Right lung (tissue), 5 donors: ENCODE results near the gene C19orf25. TPM values are rescaled to one million over a fixed set of nuclear protein-coding genes. Genes with fewer than 3 reads are reported as not detected.

Experiments used
- DNase-seq, 2 donors: peaks; one replicate each; pipeline ENCODE4 v3.0.0-alpha.2; 2013
- polyA plus RNA-seq, 5 donors: library from polyadenylated mRNA; unstranded; fragments of 120-200 nt; gene quantifications; one replicate each; pipeline versions ENCODE4 v1.2.1 to v1.2.3, GENCODE V29; 2013; ENCODE audit warnings: inconsistent platforms in 1 of 5, low replicate concordance in 1 of 5; ENCODE audit not compliant: insufficient read length in 5 of 5, insufficient read depth in 1 of 5

Gene C19orf25
- polyA plus RNA-seq, 5 donors = 17.4 to 34.7 (median 20.9) TPM

GRCh38 chr19:1467490-1468273 lies 11.3 kb downstream of the C19orf25 start:
- DNase-seq = no peak

DNA sequence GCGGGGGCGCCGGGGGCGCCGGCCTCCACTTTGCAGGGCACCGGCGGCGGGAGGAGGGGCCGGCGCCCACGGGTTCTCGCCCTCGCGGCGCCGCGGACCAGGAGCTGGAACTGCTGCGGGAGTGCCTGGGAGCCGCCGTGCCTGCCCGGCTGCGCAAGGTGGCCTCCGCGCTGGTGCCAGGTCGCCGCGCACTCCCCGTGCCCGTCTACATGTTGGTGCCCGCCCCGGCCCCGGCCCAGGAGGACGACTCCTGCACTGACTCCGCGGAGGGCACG lies 11.9 kb downstream of the C19orf25 start:
- DNase-seq = no peak

DNA sequence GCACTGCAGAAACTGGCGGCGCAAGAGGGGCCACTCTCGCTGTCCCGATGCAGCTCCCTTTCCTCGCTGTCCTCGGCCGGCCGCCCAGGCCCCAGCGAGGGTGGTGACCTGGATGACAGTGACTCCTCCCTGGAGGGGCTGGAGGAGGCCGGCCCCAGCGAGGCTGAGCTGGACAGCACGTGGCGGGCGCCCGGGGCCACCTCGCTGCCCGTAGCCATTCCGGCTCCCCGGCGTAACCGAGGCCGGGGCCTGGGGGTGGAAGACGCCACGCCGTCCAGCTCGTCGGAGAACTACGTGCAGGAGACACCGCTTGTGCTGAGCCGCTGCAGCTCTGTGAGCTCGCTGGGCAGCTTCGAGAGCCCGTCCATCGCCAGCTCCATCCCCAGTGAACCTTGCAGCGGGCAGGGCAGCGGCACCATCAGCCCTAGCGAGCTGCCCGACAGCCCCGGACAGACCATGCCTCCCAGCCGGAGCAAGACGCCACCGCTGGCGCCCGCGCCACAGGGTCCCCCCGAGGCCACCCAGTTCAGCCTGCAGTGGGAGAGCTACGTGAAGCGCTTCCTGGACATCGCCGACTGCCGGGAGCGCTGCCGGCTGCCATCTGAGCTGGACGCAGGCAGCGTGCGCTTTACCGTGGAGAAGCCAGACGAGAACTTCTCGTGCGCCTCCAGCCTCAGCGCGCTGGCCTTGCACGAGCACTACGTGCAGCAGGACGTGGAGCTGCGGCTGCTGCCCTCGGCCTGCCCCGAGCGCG lies 12.4 kb downstream of the C19orf25 start:
- DNase-seq = no peak

DNA sequence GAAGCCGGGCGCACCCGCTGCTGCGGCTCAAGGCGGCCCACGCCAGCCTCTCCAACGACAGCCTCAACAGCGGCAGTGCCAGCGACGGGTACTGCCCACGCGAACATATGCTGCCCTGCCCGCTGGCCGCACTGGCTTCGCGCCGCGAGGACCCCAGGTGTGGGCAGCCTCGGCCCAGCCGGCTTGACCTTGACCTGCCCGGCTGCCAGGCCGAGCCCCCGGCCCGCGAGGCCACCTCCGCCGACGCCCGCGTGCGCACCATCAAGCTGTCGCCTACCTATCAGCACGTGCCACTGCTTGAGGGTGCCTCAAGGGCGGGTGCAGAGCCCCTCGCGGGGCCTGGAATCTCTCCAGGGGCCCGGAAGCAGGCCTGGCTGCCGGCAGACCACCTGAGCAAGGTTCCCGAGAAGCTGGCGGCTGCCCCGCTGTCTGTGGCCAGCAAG lies 13.0 kb downstream of the C19orf25 start:
- DNase-seq = no peak

- DNase-seq = no peak
Observed at GRCh38 chr19:1465191-1466016, 13.6 kb downstream of the C19orf25 start.

DNA sequence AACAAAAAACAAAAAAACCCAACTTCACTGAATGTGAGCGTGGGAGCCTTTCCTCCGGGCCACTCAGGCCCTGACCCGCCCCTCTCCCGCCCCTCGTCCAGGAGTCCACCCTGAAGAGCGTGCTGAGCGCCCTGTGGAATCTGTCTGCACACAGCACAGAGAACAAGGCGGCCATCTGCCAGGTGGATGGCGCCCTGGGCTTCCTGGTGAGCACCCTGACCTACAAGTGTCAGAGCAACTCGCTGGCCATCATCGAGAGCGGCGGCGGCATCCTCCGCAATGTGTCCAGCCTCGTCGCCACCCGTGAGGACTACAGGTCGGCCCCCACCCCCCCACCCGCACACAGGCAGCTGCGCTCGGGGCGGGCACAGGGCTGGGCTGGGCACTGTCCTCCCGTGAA lies 17.2 kb downstream of the C19orf25 start:
- DNase-seq = no peak

- no peak for DNase-seq
Observed at GRCh38 chr19:1460033-1460995, 18.7 kb downstream of the C19orf25 start.

- DNase-seq = no peak
Observed at GRCh38 chr19:1459479-1459878, 19.5 kb downstream of the C19orf25 start.

GRCh38 chr19:1457892-1458291 lies 21.1 kb downstream of the C19orf25 start:
- no peak for DNase-seq

DNA sequence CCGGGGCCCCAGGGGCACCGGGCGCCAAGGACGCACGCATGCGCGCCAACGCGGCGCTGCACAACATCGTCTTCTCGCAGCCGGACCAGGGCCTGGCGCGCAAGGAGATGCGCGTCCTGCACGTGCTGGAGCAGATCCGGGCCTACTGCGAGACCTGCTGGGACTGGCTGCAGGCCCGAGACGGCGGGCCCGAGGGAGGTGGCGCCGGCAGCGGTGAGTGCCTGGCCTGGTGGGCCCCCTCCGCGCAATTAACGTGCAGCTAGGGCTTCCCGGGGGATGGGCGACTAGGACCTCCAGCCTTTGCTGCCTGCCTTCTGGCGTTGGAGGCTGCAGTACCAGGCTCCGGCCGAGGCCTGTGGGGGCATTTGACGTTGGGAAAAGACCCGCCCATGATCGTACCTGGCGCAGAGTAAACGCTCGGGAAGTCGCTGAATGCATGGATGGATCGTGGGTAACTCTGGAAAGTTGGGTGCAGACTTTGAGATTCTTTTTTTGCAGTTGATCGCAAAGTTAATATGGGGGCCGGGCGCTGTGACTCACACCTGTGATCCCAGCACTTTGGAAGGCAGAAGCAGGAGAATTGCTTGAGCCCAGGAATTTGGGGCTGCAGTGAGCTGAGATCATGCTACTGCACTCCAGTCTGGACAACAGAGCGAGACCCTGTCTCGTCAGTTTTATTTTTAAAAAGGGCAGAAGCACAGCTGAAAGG lies 21.8 kb downstream of the C19orf25 start:
- no peak for DNase-seq

DNA sequence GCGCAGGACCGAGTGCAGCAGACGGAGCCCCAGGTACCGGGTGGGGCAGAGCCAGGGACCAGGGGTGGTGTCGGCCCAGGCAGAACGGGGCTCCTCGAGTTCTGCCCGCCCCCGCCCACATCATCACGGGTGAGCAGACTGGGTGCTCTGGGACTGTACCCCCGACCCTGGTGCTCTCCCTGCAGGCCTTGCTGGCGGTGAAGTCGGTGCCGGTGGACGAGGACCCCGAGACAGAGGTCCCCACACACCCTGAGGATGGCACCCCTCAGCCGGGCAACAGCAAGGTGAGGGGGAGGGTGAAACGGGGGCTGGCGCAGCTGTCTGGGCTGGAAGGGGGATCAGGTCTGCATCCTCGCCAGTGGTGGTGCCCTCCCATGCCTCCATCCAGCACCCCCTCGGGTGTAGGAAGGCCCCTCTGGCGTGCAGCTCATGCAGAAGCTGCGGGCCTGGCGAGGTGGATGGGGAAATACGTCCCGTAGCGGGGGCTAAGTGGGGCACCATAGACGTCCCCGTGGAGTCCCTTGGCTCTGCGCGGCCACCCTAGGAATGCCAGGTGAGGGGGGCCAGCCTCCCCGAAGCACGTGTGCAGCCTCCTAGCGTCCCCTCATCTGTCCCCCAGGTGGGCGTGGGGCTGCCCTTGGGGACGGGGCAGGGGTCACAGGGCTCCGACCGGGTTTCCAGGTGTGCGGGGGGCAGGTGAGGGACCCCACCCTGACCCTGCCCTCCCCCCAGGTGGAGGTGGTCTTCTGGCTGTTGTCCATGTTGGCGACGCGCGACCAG lies 22.7 kb downstream of the C19orf25 start:
- DNase-seq = no peak

GRCh38 chr19:1455336-1456120 lies 23.5 kb downstream of the C19orf25 start:
- no peak for DNase-seq

GRCh38 chr19:1455002-1455335 lies 24.0 kb downstream of the C19orf25 start:
- DNase-seq = no peak

DNA sequence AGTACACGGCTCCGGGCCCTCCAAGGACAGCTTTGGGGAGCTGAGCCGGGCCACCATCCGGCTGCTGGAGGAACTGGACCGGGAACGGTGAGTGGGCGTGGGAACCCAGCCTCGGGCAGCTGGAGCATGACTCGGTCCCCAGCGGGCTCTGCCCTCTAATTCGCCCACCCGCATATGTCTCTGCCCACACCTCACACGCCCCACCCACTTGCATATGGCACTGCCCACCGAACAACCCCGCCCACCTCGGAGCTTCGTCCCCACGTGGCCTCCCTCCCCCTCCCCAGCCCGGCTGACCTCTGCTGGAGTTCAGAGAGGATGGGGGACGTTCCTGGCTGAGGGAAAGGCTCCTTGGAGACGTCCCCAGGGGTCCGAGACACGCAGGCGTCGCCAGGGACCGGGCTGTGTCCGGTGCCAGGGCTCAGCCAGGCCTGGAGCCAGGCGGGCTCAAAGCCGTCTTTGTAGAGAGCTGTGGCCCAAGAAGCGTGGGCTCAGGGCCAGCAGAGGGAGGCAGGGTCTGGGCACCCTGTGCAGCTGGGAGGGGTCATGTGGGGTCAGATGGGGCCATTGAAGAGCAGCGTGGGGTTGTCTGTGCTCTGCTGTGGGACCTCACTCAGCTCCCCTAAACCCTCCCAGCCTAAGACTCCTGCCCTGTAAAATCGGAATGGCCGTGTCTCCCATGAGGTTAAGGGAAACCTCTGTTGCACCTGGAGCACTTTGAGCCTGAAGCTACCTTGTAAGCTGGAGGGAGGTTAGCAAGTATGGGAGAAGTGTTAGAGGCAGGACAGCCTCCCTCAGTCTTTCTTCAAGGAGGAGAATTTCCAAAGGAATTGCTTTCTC lies 25.3 kb downstream of the C19orf25 start:
- no peak for DNase-seq

DNA sequence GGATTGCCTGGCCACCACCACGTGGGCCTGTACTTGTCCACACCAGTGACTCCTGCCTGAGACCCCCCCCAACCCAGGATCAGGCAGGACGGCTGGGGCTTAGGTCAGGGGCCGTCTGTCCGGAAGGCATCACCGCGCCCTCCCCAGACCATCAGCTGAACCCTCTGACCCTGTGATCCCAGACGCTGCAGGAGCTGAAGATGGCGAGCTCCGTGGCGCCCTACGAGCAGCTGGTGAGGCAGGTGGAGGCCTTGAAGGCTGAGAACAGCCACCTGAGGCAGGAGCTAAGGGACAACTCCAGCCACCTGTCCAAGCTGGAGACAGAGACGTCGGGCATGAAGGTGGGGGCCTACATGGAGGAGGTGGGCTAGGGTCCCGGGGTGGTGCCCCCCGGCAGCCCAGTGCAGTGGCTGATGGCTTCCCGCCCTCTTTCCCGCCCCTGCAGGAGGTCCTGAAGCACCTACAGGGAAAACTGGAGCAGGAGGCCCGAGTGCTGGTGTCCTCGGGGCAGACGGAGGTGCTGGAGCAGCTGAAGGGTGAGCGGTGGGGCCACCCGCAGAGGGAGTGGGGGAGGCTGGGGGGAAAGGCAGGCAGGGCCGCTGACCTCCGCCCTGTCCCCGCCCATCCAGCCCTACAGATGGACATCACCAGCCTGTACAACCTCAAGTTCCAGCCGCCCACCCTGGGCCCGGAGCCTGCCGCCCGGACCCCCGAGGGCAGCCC lies 26.1 kb downstream of the C19orf25 start:
- no peak for DNase-seq

DNA sequence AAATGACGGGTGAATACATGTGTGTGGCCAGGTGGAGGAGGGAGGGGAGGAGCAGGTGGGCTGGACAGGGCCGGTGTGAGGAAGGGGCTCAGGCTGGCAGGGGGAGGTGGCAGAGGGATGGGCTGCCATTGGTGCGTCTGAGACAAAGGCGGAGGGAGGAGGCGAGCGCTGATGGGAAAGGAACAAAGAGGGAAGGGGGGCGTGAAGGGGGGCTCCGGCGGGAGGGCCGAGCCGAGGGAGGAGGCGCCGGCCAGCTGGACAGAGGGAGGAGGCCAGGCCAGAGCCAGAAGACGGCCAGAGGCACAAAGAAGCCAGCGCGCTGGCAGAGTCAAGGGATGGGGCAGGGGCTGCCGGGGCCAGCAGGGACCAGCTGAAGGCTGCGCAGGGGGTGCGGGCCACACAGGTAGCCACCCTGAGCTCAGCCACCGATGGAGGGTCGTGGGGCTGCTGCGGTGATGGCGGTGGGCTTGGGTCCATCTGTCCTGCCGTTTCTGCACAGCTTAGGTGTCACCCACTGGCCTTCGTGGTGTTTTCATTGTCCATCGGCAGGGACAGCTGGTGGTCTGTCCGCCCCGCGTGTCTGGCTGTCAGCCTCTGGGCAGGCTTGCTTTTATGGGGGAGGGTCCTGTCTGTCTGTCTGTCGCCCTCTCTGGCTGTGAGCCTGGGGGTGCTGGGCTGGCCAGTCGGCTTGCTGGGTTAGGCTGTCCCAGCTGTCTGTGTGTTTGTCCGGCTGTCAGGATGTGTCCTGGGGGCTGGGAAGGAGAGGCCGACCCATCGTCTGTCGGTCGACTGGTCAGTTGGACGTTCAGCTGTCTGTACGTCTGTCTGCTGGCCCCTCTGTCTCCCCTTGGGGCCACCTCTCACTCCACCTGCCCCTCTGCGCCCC lies 26.9 kb downstream of the C19orf25 start:
- no peak for DNase-seq
